HG03066 (cell line): ENCODE measurements around the gene GALNT10.
"Not testable (repeated sequence)": the region's sequence is repeated elsewhere in the genome, so short reads cannot be mapped to it uniquely, and the experiment has no call there.

ENCODE experiments used
- ATAC-seq: cut with Tn5 transposase; IDR thresholded peaks from one replicate; pipeline ENCODE4 v1.9.1; 2021; ENCODE audit warnings: low read depth; ENCODE audit not compliant: unreplicated experiment

GALNT10 gene, protein sequence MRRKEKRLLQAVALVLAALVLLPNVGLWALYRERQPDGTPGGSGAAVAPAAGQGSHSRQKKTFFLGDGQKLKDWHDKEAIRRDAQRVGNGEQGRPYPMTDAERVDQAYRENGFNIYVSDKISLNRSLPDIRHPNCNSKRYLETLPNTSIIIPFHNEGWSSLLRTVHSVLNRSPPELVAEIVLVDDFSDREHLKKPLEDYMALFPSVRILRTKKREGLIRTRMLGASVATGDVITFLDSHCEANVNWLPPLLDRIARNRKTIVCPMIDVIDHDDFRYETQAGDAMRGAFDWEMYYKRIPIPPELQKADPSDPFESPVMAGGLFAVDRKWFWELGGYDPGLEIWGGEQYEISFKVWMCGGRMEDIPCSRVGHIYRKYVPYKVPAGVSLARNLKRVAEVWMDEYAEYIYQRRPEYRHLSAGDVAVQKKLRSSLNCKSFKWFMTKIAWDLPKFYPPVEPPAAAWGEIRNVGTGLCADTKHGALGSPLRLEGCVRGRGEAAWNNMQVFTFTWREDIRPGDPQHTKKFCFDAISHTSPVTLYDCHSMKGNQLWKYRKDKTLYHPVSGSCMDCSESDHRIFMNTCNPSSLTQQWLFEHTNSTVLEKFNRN

GRCh38 chr5:154190595-154191304 is at the start of gene GALNT10:
GALNT10 (plus strand) TSS chr5:154190733; CDS start chr5:154190867, 134 bp downstream.
- ATAC-seq: peak; percentile 69

DNA sequence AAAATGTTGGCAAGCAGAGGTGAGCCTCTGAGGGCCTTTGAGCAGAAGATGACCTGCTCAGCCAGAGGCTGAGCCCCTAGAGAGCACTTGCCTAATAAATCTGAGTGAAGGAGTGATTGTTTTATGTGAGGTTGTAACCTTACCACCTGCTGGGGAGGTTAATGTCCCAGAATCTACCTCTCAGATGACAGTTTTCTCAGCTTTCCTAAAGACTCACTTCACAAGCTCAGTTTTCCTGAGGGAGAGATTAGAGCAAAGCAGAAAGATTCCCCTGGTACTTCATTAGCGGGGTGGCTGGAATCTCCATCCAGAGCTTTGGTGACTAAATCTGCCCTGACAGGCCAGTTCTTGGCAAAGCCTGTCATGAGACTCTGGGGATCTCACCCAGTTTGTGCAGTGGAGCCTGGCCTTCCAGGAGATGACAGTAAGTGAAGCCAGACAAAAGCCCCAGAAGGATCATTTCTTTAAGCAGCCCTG is 48.8 kb upstream of the GALNT10 start:
- no peak for ATAC-seq

DNA sequence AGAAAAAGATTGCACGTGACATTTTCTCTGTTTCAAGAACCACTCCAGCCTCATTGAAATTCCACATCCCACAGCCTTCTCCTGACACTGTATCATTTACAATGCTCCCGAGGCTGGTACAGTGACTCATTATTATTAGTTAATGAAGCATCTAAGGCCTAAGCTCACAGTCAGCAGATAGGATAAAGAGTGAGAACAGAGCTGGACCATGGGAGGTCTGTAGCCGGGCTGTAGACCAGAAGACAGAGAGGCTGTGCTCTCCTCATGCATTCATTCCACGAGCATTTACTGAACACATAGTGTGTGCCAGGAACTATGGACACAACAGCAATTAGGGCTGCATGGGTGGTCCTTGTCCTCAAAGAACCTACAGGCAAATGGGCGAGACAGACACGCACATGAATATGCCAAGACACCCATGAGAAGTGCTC is 47.3 kb upstream of the GALNT10 start:
- ATAC-seq: no peak

DNA sequence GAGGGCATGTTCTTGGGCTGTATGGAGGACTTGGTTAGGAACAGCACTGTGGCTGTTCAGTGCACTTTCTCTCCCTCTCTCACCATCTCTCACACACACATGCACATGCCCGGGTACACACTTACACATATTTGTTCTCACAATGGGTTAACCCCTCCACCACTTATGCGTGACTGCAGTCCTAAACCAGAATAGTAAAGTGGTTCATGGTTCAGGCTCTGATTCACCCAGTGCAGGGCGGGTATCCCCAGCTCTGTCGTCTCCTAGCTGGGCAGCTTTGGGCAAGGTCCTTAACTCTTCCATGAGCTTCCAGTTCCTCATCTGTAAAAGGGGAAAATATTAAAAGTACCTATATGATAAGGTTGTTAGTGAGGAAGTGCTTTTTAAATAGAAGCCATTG is 45.3 kb upstream of the GALNT10 start:
- no peak for ATAC-seq

DNA sequence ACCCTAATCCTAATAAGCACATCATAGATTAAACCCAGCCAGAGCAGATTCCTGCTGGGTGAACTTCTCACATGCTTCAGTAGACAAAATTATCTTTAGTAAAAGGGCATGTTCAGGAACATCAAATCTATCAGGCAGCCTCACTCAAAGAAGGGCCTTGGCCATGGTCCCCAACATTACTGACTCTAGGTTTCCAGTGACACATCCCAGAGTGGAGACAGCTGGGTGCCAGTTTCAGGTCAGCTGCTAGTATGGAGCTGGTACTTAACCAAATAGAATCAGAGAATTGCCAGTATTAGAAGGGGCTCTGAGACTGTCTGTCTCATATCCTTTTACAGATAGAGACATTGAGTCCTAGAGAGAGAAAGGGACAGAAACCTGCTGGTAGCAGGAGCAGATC is 44.1 kb upstream of the GALNT10 start:
- no peak for ATAC-seq

DNA sequence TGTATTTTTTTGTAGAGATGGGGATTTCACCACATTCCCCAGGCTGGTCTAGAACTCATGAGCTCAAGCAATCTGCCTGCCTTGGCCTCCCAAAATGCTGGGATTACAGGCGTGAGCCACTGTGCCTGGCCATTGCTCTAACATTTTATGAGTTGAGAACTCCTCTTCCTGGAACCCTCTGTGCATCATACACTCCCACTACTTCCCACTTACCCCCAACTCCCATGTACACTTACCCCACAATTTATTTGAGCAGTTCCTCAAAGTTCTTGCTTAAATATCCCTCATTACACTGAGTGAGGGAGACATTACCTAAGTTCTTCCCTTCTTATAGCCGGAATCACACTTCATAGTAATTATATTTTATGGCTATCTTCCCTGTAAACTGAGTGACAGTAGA is 42.9 kb upstream of the GALNT10 start:
- no peak for ATAC-seq

DNA sequence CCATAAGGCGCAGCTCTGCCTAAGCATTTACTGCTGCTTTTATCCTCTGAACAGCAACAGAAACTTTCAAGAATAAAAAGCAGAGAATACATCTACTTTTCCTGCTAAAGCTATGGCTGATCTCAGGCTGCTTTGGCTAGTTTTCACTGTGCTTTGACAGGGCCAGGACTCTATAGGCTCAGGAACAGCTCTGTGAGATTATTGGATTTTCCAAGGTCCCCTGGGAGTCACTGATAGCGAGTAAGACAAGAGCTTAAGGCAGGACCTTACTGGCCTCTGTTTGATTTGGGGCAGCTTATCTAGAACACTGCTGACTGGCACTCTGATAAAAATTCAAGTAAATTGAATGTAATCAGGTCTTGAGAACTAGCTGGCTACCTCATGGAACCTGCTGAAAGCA is 40.1 kb upstream of the GALNT10 start:
- ATAC-seq: not testable (repeated sequence)

DNA sequence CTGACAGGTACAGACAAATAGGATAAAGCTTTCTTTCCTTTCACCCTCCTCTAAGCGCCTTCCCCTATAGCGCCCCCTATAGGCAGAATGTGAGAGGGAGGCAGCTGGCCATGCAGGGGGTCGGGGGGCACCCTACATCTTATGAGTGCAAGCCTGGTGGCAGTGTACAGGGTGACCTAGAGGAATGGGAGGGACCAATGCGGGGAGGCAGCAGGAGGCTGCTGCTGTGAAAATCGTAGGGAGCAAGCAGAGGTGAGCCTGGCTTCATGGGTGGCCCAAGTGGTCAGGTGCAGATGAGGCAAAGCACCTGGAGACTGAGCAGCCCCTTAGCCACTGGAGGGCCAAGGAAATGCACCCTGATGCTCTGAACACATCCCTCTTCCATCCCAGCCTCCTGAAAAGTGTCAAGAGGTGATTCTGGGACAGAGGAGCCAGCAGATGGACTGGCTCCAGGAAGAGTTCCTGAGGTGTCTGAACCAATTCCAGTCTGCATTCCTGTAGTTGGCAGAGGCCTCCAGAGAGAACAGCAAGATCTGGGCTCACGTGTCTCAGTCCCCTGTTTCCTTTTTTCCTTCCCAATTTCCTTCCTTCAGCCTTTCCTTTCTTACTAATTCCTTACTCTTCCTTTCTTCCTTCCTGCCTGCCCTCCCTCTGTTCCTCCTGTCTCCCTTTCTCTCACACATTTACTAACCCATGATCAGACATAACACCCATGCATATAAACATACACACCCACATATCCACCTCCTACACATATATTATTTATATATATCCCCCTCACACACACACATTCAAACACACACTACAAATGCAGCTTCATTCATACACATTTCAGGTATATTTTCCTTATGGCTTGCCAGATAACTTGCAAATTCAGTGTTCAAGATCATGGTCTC is 32.8 kb upstream of the GALNT10 start:
- no peak for ATAC-seq

DNA sequence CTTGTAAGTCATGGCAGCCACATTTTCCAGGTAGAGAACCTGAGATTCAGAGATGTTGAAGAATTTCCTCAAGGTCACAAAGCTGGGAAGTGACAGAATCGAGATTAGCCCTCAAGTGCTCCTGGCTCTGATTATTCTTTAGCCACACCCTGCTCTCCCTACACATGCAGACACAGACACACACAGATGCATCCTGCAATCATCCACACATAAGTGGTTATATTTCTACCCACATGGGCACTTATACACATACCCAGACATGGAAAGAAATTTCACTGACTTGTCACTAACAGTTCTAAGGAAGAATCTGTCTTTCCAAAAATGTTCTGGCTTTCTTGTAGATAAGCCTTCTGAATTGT is 32.2 kb upstream of the GALNT10 start:
- no peak for ATAC-seq

GRCh38 chr5:154159343-154159742 is 31.2 kb upstream of the GALNT10 start:
- ATAC-seq: no peak

DNA sequence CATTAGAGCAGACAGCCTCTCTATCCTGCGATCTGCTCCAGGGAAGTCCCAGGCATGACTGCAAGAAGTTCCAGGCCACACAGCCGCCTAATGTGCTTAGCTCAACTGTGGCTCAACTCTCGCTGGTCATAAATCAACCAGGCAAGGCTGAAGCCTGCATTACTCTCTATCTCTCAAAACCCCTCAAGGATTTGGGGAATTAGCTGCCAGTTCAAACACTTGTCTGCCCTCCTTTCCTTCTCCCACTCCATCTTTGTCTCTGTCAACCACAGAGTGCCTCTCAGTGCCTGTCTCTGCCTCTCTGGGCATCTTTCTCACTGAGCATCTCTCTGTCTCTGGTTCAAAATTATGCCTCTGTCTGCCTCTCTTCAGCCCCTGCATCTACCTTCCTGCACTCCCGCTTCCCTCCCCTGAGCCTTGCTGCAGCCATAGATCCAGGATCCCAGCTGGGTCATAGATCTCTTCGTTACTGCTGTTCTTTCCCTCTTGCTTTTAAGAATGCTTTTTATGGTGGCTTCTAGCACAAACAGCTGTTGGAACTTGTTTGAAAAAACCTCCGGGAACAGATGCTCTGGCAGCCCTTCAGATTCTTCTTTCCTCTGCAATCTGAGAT is 27.9 kb upstream of the GALNT10 start:
- no peak for ATAC-seq

- no peak for ATAC-seq
These were observed 26.9 kb upstream of the GALNT10 start for GRCh38 chr5:154163327-154164248.

DNA sequence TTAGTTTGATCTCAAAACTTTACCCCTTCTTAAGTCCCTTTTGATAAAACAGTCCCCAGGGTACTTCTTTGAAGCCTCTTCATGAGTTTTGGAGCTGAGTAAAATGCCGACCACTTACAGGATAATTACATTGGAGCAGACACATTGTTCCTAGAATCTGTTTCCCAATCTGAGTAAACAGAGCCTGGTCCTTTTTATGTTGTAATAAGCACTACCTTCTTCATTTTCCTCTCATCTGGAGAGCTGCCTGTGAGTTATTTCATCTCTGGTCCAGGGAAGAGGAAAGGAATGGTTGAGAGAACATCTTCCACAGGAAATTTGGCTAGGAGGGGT is 26.3 kb upstream of the GALNT10 start:
- no peak for ATAC-seq

- ATAC-seq: no peak
These were observed 24.6 kb upstream of the GALNT10 start for GRCh38 chr5:154165886-154166285.

DNA sequence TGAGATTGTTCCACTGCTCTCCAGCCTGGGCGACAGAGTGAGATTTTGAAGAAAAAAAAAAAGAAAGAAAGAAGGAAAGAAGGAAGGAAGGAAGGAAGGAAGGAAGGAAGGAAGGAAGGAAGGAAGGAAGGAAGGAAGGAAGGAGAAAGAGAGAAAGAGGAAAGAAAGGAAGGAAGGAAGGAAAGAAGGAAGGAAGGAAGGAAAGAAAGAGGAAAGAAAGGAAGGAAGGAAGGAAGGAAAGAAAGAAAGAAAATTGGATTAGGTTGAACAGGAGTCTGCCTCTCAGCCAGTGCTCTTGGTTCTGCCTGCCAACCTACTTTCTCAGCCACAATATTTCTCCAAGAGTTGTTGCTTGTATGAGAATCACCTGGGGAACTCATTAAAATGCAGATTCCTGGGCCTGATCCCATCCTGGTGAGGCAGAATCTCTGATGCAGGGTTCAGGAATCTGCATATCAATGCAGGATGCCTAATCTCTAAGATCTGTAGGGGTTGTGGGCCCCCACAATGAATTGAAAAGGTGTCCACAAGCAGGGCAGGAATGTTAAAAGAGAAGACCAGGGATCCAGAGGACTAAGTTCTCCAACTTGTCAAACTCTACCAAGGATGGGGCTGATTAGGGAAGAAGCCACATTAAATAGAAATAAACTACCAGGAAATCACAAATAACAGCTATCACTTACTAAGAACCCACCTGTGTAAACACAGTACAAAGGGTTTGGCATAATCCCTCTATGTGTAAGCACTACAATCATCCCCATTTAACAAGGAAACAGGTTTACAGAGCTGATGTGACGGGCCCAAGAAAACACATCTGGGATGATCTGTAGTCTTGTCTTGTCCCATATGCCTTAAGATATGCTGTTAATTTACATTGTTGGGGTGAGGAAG is 23.4 kb upstream of the GALNT10 start:
- no peak for ATAC-seq

- no peak for ATAC-seq
These were observed 22.1 kb upstream of the GALNT10 start for GRCh38 chr5:154168395-154168794.

DNA sequence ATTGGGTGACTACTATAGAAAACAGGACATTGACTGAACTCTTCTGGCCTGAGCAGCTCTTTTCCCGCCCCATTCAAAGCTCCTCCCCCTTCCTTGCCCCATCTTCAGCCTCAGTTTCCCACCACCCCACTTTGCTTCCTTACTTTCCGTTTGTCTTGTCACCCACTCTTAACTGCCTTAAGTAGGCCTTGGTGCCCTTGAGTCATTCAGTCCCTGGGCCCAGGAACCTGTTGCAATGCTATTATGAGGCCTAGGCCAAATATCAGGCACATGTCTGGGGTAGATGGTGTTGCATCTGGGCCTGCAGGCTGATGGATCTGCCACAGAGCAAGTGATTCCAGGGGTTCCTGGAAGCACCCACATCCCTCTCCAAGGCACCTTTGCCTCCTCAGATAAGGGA is 17.7 kb upstream of the GALNT10 start:
- ATAC-seq: no peak

- no peak for ATAC-seq
These were observed 16.4 kb upstream of the GALNT10 start for GRCh38 chr5:154174091-154174490.
